Esophagus squamous epithelium (tissue), 5 donors: ENCODE data around the gene INSIG2. TPM values are rescaled to one million over a fixed set of nuclear protein-coding genes. Genes with fewer than 3 reads are reported as not detected.

ENCODE experiments used
- DNase-seq: peaks from one replicate; lab custom pipeline; 2025; lab: John Stamatoyannopoulos, UW
- H3K27ac ChIP-seq, 4 donors: fragments of 200-600 bp; sonication (generic); one replicate each; pipeline ENCODE4 v1.5.1; 2016 to 2019; ENCODE audit warnings: mild to moderate bottlenecking in 1 of 4
- H3K27me3 ChIP-seq, 4 donors: fragments of 200-600 bp; sonication (generic); 1 replicate in 3 of 4; 2 replicates in 1 of 4; pipeline versions ENCODE4 v1.5.1 to v1.6.0; 2017 to 2021; ENCODE audit warnings: antibody characterized with exemption in 1 of 4
- H3K36me3 ChIP-seq, 3 donors: fragments of 200-600 bp; sonication (generic); one replicate each; pipeline ENCODE4 v1.5.1; 2016 to 2019
- H3K4me1 ChIP-seq, 3 donors: fragments of 200-600 bp; sonication (generic); one replicate each; pipeline ENCODE4 v1.5.1; 2017 to 2019
- H3K4me3 ChIP-seq, 4 donors: fragments of 200-600 bp; sonication (generic); 1 replicate in 3 of 4; 2 replicates in 1 of 4; pipeline ENCODE4 v1.5.1; 2016 to 2019; ENCODE audit warnings: mild to moderate bottlenecking in 2 of 4, moderate library complexity in 1 of 4
- H3K9me3 ChIP-seq, 3 donors: fragments of 200-600 bp; sonication (generic); one replicate each; pipeline ENCODE4 v1.5.1; 2016 to 2019
- CTCF ChIP-seq, 6 experiments: fragments of 450-650 bp in 4 of 6; fragments of 200-600 bp in 2 of 6; sonication (generic) in 2 of 6; IDR thresholded peaks; one replicate each; pipeline ENCODE4 v1.5.1; 2016 to 2019; ENCODE audit warnings: antibody characterized with exemption in 6 of 6, mild to moderate bottlenecking in 4 of 6, moderate library complexity in 4 of 6
- POLR2A ChIP-seq, 4 donors: fragments of 450-650 bp; IDR thresholded peaks; one replicate each; pipeline ENCODE4 v1.6.1; 2017; ENCODE audit warnings: antibody characterized with exemption in 4 of 4, mild to moderate bottlenecking in 4 of 4, moderate library complexity in 3 of 4
- WGBS, 2 donors: methylation state at CpG; one replicate each; pipeline ENCODE4 v1.1.5; 2018; 5-methylcytosine and 5-hydroxymethylcytosine counted together
- intact Hi-C: fragments of 100-400 bp; cut with DNase I; formaldehyde crosslinking; loops from one replicate; pipeline ENCODE4 v1.15.0; 2022
- total RNA-seq, 4 donors: library from RNA; depleted of rRNA; stranded (reverse); fragments of >200 nt; gene quantifications; one replicate each; pipeline ENCODE4 v1.1.0, GENCODE V29; 2016
- donor health status: DM: yes; HTN: yes; CAD: no.

The INSIG2 gene
- total RNA-seq, 4 donors from 2014 or later: 2.5 to 10.1 (median 6.5) TPM

GRCh38 chr2:118084491-118085089 lies 3.7 kb upstream of the INSIG2 start:
- TF ChIP-seq POLR2A (IDR thresholded peaks at IDR 0.05) (no peak), CTCF (IDR thresholded peaks at IDR 0.05) (no peak)
- H3K27me3 ChIP-seq: peaks cover 0 to 34% (median 0%) of the 10 kb centered on the region in 4 donors
- DNase-seq: no peak
- H3K9me3 ChIP-seq: no peaks in the 10 kb centered on the region
- H3K27ac ChIP-seq: no peak overlapping the region
- H3K4me3 ChIP-seq: no peak overlapping the region
- peaks cover 5 to 16% (median 9%) of the 10 kb centered on the region in 3 donors for H3K4me1 ChIP-seq
- 82 to 89% methylated on average over 5 of the region's 5 CpGs for WGBS, 2 donors
- intact Hi-C loops: no loop called here
- H3K36me3 ChIP-seq: no peaks in the 10 kb centered on the region

GRCh38 chr2:118085173-118086023 lies 2.9 kb upstream of the INSIG2 start:
- intact Hi-C loops: no loop called here
- Histone ChIP-seq H3K27ac (no peak overlapping the region), H3K4me1 (peaks cover 7 to 24% (median 13%) of the 10 kb centered on the region in 3 donors), H3K4me3 (no peak overlapping the region), H3K36me3 (no peaks in the 10 kb centered on the region), H3K27me3 (peaks cover 0 to 28% (median 0%) of the 10 kb centered on the region in 4 donors), H3K9me3 (no peaks in the 10 kb centered on the region)
- DNase-seq: no peak
- 61 to 80% methylated on average over 2 of the region's 2 CpGs for WGBS, 2 donors
- no peak for TF ChIP-seq CTCF (IDR thresholded peaks at IDR 0.05)
- no peak for TF ChIP-seq POLR2A (IDR thresholded peaks at IDR 0.05)

GRCh38 chr2:118086024-118086633 lies 2.1 kb upstream of the INSIG2 start:
- DNase-seq: no peak
- Histone ChIP-seq H3K27me3 (peaks cover 0 to 21% (median 0%) of the 10 kb centered on the region in 4 donors), H3K4me3 (no peak overlapping the region), H3K4me1 (peaks cover 7 to 31% (median 15%) of the 10 kb centered on the region in 3 donors), H3K9me3 (no peaks in the 10 kb centered on the region), H3K27ac (no peak overlapping the region), H3K36me3 (no peaks in the 10 kb centered on the region)
- WGBS, 2 donors: 59 to 70% methylated on average over 3 of the region's 3 CpGs
- TF ChIP-seq CTCF (IDR thresholded peaks at IDR 0.05): no peak
- intact Hi-C loops: no loop called here

GRCh38 chr2:118089139-118089800 lies 999 bp downstream of the INSIG2 start:
- H3K36me3 ChIP-seq: no peaks in the 10 kb centered on the region
- H3K27ac ChIP-seq: peak overlapping the region; percentile 73 to 84 (median 80)
- 3 to 5% methylated on average over 11 of the region's 11 CpGs for WGBS, 2 donors
- no peaks in the 10 kb centered on the region for H3K9me3 ChIP-seq
- peaks cover 7 to 33% (median 18%) of the 10 kb centered on the region in 3 donors for H3K4me1 ChIP-seq
- no peak for DNase-seq
- intact Hi-C loops: no loop called here
- peaks cover 0 to 11% (median 0%) of the 10 kb centered on the region in 4 donors for H3K27me3 ChIP-seq
- peak; percentile 26 to 37 (median 32) for TF ChIP-seq CTCF (IDR thresholded peaks at IDR 0.05)
- no peak for TF ChIP-seq POLR2A (IDR thresholded peaks at IDR 0.05)
- peak overlapping the region; percentile 84 to 93 (median 90) for H3K4me3 ChIP-seq
